Keratinocyte (primary cell): ENCODE measurements around the gene TNPO3.

ENCODE experiments used
- CTCF ChIP-seq, 3 experiments: IDR thresholded peaks in 1 of 3; conservative IDR thresholded peaks in 1 of 3; optimal IDR thresholded peaks in 1 of 3; 2 replicates in 2 of 3; 3 replicates in 1 of 3; pipeline versions ENCODE3 to v1.5.1; 2011; ENCODE audit warnings: low read length in 3 of 3, mild to moderate bottlenecking in 3 of 3, moderate library complexity in 2 of 3, control low read depth in 1 of 3, inconsistent platforms in 1 of 3; ENCODE audit not compliant: insufficient read depth in 2 of 3; ENCODE audit errors: extremely low read depth in 1 of 3
- EZH2 ChIP-seq: IDR thresholded peaks from one replicate; pipeline ENCODE4 v1.6.1; 2012; ENCODE audit warnings: inconsistent platforms, mild to moderate bottlenecking, low read length, moderate library complexity

- TF ChIP-seq CTCF (optimal IDR thresholded peaks at IDR 0.05 in 1 of 3, IDR thresholded peaks at IDR 0.05 in 1 of 3, conservative IDR thresholded peaks at IDR 0.05 in 1 of 3; ENCODE audit: extremely low read depth in 1 of 3, insufficient read depth in 2 of 3, low read length in 3 of 3) (no peak), EZH2 (no peak)
These were observed 135.7 kb downstream of the TNPO3 start for GRCh38 chr7:128919241-128919640.
